NOMO-1 (cell line): Measurements from ENCODE around the gene PLPP7.
"Not testable (repeated sequence)": the region's sequence is repeated elsewhere in the genome, so short reads cannot be mapped to it uniquely, and the experiment has no call there.

Experiments
- DNase-seq, 2 experiments: peaks; one replicate each; lab custom pipeline; 2025; ENCODE audit not compliant: unreplicated experiment in 2 of 2; lab: John Stamatoyannopoulos, UW

The PLPP7 gene

DNA sequence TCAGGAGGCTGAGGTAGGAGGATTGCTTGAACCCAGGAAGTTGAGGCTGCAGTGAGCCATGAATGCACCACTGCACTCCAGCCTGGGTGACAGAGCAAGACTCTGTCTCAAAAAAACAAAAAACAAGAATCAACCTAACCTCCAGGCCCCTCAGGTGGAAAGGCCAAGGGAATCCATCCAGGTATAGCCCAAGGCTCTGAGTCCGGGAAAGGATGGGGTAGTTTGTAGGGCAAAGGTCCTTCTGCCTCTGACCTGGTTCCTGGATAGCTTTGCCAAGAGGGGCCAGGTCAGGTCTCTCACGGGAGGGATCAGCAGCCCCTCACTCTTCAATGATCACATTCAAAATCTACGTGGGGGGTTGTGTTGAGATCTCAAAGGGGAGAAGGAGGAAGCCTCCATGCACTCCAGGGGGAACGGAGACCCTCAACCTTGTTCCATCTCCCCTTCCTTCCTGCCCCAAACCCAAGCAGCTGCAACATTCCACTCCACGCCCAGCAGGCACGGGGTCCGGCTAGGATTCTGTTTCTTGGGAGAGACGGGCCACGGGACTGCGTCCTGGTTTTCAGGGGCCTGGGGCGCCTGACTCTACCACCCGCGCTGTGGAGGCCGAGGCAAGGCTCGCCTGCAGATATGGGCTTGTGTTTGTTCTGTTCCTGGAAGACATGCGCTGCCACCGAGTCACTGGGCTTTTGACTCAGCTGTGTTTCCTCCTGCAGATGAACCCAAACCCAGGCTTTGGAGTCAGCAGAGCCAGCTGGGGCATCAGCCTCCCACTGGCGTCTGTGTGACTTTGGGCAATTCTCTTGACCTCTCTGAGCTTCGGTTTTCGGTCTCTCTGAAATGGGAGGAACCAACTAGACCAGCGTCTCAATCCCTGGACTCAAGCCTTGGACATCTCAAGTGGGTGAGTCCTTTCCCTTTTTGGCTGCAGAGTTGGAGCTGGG lies 35.5 kb downstream of the PLPP7 start:
- no peak for DNase-seq

DNA sequence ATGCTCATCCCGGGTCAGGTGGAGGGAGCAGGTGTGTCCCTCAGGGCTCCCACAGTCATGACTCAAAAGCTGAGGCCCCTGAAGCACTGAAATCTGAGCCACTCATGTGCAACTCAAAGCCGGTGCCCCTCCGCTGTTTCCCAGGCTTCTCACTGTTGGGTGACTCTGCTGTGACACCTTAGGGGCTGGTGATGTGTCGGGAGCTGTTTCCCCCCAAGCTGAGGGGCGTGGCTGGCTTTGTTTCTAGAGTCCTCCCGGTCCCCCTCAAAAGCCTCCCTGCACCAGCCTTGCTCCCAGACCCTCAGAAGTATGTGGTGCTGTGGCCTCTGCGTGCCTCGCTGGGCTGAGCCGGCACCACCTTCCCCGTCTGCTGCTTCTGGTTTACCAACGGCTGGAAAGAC lies 39.7 kb downstream of the PLPP7 start:
- no peak for DNase-seq

DNA sequence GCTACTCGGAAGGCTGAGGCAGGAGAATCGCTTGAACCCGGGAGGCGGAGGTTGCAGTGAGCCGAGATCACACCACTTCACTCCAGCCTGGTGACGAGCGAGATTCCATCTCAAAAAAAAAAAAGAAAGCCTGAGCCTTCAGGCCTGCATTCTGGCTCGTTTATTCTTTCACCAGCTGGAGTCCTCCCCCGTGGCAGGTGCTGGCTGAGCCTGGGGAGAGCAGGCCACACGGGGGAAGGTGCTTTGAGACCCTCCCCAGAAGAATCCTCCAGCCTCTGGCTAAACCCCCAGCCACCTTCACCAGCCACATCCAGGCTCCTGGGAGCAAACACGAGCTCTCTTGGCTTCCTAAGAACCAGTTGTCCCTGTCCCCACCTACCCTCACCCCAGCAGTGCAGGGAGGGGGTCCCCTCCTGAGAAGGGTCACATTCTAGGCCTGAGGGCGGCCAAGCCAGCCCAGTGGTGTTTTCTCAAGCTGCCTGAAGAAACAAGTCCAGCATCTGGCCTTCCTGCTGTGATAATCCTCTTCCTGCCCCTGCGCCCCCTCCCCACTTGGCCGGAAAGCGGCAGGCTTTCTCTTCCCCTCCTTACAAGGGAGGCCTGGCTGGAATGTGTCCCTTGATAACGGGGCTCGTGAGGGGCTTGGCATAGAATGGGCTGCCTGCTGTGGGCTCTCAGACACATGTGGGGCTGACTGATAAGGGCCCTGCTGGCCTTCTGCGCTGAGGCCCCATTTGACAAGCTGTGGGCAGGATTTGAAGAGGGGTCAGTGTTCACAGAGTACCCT lies 41.5 kb downstream of the PLPP7 start:
- DNase-seq = no peak

DNA sequence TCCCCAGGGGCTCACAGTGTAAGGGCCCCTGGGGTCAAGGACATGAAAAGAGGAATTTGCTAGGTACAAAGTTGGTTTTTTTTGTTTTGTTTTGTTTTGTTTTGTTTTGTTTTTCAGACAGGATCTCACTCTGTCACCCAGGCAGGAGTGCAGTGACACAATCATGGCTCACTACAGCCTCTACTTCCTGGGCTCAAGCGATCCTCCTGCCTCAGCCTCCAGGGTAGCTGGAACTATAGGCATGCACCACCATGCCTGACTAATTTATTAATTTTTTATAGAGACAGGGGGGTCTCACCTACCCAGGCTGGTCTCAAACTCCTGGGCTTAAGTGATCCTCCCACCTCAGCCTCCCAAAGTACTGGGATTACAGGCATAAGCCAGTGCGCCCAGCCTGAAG lies 42.5 kb downstream of the PLPP7 start:
- DNase-seq = not testable (repeated sequence)

DNA sequence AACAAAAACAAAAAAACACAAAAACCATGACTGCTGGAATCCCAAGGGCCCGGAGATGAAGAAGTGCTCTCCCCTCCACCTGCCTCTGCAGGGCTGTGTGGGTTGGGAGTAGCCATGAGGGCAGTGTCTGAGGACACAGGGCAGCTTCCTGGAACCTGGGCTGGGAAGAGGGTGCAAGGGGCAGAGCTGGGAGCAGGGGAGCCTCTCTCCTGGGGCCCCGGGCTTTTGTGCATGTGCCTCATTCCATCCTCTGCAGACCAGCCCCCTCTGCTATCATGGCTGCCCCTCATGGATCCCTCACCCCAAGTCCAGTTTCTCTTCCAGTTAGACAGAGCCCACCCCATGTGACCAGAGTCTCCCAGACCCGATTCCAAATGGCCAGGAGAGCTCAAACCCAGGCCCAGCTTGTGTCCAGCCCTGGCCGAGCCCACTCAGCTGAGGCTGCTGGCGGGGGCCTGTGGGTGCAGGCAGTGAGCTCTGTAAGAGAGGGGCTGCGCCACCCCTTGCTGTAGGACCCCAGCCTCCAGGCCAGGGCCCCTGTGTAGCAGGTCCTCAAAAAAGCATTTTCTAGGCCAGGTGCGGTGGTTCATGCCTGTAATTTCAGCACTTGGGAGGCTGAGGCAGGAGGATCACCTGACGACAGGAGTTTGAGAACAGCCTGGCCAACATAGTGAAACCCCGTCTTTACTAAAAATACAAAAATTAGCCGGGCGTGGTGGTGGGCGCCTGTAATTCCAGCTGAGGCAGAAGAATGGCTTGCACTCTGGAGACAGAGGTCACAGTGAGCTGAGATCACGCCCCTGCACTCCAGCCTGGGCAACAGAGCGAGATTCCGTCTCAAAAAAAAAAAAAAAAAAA lies 44.5 kb downstream of the PLPP7 start:
- no peak for DNase-seq

DNA sequence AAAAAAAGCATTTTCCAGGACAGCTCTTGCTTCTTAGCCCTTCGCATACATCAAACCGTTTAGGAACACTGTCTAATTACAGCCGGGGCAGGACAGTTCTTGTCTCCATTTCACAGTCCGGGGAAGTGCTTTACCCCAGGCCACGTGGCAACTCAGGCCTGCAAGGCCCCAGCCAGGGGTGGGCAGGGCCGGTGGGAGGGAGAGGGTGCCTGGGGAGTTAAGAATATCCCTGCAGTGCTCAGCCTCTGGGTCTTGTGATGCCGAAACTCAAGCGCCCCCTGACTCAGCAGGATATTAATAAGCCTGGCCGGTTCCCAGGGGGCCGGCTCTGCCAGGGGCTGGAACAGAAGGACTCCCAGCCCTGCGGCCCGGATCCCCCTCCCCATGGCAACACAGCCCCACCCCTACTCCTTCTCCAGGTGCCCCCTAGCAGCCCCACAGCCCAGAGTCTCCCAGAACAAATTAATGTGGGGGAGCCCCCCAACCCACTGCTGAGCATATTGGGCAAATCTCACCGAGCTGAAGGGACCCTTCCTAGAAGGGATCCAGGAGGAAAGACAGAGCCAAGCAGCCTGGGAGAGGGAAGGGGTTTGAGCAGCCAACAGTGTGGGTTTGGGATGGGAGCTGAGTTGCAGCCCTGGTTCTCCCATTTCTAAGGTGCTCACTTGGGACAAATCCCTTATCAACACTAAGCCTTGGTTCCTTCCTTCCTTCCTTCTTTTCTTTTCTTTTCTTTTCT lies 45.3 kb downstream of the PLPP7 start:
- no peak for DNase-seq

DNA sequence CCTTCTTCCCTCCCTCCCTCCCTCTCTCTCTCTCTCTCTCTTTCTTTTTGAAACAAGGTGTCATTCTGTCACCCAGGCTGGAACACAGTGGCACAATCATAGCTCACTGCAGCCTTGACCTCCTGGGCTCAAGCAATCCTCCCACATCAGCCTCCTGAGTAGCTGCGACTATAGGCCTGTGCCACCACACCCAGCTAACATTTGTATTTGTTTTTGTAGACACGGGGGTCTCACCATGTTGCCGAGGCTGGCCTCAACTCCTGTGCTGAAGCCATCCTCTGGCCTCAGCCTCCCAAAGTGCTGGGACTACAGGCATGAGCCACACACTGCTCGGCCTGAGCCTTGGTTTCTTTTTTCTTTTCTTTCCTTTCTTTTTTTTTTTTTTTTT lies 45.8 kb downstream of the PLPP7 start:
- DNase-seq = no peak

DNA sequence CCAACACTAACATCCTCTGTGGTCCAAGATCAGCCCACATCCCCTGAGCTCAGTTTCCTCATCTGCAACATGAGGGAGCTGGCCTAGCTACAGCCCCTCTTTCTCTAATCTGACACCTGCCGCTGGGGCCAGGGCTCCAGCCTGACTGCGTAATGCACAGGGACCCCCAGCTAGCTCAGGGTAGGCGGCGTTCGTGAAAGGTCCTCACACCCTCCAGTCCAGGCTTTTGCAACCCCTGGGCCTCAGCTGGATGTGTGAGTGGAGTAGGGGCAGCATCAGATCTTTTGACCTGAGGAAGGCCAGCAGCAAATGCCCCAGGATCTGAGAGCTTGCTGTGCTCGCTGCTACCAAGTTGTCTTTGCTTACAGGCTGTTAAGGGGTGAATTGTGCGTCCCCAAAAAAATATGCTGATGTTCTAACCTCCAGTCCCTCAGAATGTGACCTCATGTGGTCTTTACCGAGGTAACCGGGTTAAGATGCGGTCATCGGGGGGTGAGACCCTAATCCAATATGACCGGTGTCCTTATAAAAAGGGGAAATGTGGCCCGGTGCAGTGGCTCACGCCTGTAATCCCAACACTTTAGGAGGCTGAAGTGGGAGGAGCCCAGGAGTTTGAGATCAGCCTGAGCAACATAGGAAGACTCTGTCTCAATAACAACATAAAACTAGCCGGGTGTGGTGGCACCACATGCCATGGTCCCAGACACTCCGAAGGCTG lies 47.8 kb downstream of the PLPP7 start:
- no peak for DNase-seq

DNA sequence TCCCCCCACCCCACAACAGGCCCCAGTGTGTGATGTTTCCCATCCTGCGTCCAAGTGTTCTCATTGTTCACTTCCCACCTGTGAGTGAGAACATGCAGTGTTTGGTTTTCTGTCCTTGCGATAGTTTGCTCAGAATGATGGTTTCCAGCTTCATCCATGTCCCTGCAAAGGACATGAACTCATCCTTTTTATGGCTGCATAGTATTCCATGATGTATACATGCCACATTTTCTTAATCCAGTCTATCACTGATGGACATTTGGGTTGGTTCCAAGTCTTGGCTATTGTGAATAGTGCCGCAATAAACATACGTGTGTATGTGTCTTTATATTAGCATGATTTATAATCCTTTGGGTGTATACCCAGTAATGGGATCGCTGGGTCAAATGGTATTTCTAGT lies 49.7 kb downstream of the PLPP7 start:
- not testable (repeated sequence) for DNase-seq

DNA sequence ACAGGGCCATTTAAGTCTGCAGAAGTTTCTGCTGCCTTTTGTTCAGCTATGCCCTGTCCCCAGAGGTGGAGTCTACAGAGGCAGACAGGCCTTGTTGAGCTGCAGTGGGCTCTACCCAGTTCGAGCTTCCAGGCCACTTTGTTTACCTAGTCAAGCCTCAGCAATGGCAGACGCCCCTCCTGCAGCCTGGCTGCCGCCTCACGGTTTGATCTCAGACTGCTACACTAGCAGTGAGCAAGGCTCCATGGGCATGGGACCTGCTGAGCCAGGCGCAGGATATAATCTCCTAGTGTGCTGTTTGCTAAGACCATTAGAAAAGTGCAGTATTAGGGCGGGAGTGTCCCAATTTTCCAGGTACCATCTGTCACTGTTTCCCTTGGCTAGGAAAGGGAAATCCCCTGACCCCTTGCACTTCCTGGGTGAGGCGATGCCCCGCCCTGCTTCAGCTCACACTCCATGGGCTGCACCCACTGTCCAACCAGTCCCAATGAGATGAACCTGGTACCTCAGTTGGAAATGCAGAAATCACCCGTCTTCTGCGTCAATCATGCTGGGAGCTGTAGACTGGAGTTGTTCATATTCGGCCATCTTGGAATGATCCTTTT lies 55.5 kb downstream of the PLPP7 start:
- not testable (repeated sequence) for DNase-seq

DNA sequence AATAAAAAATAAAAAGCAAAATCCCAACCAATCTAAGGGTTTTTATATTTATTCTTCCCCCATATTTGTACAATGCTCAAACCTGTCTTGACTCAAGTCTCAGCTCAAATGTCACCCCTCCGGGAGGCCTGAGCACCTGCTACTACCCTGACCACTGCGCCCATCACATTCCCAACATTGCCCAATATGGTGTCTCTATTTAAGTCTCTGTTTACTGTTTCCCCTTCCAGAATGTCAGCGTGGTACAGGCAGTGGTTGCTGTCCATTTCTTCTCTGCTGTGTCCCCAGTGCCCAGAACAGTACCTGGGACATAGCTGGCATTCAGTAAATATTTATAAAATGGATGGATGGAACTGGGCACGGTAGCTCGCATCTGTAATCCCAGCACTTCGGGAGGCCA lies 57.0 kb downstream of the PLPP7 start:
- DNase-seq = no peak

DNA sequence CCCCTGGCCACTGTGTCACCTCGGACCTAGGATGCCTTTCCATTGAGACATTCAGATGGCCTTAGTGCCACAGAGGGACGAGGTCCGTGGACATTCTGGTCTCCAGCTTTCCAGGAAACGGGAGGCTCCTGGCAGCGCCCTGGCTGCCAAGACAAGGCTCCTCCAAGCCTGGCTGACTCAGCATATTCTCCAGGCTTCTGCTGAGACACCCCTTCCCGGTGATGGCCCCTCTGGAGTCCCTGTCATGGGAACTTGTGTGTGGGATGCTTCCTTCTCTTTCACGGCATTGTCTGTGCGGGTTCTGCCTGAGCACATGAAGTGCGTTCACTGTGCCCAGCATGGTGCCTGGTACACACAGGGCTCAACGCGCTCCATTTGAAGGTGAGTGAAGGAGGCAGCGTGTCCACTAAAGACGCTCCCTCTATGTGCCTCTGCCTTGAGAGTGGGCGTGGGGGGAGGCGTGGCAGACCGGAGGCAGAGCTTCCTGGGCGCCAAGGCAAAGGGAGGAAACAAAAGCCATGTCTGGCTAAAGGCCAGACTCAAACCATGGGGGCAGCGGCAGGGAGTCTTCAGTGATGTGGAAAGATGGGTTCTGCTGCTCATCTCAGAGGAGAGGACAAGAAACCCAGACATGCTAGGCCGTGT lies 58.0 kb downstream of the PLPP7 start:
- DNase-seq = no peak

DNA sequence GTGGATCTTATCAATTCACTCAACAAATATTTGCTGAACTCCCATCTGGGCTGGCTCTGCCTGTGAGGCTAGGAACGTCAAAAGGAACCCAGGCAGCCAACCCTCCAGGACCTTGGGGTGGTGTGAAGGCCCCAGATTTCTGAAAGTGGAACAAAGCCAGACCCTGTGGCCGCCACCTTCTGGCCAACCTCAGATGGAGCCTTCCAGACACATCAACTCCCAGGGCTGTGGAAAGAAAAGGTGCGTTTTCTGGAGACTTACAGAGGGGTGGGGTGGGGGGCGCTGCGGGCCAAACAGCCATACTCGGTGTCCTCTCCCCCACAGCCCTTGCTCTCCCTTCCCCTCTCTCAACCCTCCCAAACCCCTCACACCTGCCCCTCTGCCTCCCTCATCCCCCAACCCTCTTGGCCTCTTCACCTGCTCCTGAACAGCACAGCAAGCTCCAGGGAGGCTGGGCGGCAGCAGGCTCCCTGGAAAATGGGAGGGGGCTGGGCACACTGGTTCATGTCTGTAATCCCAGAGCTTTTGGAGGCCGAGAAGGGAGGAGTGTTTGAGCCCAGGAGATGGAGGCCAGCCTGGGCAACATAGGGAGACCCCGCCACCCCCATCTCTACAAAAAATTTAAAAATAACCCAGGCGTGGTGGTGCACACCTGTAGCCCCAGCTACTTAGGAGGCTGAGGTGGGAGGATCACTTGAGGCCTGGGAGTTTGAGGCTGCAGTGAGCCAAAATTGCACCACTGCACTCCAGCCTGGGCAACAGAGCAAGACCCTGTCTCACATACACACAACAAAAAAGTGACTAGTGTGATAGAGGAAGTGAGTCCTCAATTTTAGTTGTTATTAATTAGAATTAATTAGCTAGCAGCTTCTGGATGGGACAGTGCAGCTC lies 59.4 kb downstream of the PLPP7 start:
- no peak for DNase-seq

DNA sequence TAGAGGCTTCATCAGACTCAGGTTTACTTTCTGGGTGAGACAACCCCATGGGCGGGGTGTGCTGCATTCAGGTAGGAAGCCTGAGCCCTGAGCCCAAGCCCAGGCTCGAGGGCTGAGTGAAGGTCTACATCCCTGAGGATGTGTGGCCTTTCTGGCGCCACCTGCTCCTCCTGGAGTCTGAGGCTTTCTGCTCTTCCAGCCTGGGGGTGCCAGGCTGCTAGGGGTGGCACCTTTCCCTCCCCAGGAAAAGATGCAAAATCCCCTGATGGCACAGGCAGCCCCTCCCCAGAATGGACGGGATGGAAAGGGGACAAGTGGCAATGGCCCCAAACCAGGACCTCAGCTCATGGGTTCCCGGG lies 60.0 kb downstream of the PLPP7 start:
- no peak for DNase-seq

DNA sequence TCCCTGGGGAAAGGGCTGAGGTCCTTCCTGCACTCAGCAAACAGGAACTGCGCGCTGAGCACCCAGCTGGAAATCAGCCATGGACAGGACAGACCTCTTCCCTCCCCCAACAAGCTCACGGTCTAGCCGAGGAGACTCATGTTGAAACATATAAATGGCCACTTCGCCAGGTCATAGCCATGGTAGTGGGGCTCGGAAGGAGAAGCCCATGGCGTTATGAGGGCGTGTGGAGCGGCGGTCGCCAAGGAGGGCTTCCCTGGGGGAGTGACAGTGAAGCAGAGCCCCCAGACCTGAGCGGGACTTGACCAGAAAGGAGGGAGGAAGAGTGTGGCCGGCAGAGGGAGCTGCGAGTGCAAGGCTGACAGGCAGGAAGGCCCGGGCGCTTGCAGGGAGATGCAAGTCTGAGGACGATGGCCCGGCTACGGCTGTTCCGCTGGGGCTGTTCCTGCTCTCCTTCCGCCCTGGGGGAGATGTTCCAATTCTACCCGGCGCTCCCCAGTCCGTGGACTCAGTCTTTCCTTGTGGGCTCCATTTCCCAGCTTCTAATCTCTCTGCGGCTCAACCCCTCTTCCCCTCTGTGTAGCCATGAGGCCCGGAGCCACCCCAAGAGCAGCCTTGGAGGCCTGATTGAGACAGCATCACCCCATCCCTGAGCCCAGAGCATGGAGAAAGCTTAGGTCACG lies 60.5 kb downstream of the PLPP7 start:
- DNase-seq = peak; percentile 77 to 87

DNA sequence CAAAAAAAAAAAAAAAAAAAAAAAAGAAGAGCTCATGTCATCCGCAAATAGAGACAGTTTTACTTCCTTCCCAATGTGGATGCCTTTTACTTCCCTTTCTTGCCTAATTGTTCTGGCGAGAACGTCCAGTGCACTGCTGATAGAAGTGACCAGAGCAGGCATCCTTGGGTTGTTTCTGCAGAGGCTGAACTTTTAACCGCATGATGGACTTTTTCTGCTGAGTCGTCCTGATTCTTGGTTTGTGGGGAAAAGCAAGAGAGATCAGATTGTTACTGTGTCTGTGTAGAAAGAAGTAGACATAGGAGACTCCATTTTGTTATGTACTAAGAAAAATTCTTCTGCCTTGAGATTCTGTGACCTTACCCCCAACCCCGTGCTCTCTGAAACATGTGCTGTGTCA lies 67.0 kb downstream of the PLPP7 start:
- DNase-seq = peak; percentile 18 to 78

DNA sequence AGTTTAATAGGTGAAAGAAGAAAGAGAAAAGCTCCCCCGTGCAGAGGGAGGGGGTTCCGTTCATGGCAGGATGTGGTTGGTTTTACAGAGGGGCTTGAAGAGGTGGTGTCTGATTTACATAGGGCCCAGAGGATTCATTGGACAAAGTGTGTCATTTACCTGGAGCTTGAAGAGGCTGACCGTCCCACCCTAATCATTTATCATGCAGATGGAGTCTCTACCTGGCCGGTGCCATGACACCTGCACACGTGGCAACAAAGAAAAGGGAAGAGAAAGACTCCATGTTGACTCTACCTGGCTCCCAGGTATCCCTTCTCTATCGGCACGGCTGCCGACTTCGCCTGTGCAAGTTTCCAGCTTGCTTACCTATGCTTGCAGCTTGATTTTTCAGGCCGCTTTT lies 69.0 kb downstream of the PLPP7 start:
- DNase-seq = no peak
